IMR-90 (cell line): ENCODE data around the gene HOXA3. TPM values are rescaled to one million over a fixed set of nuclear protein-coding genes. Genes with fewer than 3 reads are reported as not detected.
A peak's percentile ranks its signal among the peaks of the same experiment; 100 is the strongest.

Experiments used
- ATAC-seq: fragments of 200-7000 bp; cut with Tn5 transposase; 2 replicates; pipeline ENCODE4 v1.9.1; 2020; ENCODE audit warnings: low read depth, mild to moderate bottlenecking, moderate library complexity
- BruUV-seq: library from RNA; stranded (reverse); fragments of 400-500 nt; replicated peaks from 2 replicates; lab custom pipeline; 2021; lab: Mats Ljungman, UMichigan
- CTCF ChIA-PET: fragments of 300-600 bp; formaldehyde crosslinking; extraction: SDS; loops from one replicate; lab custom pipeline; 2021; ENCODE audit warnings: antibody characterized with exemption; lab: Yijun Ruan, JAX
- POLR2A ChIA-PET: fragments of 300-600 bp; sonication (Branson Sonifier 250); formaldehyde crosslinking; loops from one replicate; lab custom pipeline; 2022; ENCODE audit warnings: antibody characterized with exemption; ENCODE audit not compliant: unreplicated experiment; lab: Charles Lee
- DNase-seq: peaks from one replicate; pipeline ENCODE4 v3.0.0; 2013
- H2AFZ ChIP-seq: replicated peaks from 2 replicates; pipeline ENCODE3; 2013; ENCODE audit warnings: low read length, mild to moderate bottlenecking; ENCODE audit not compliant: poor library complexity
- H2AK5ac ChIP-seq: 2 replicates; pipeline ENCODE4 v1.6.1; 2013; ENCODE audit warnings: low read depth, low read length, inconsistent platforms
- H2AK9ac ChIP-seq: replicated peaks from 2 replicates; pipeline ENCODE3; 2013; ENCODE audit warnings: mild to moderate bottlenecking, low read depth, low read length, moderate library complexity; ENCODE audit not compliant: poor library complexity
- H2BK120ac ChIP-seq: 2 replicates; pipeline ENCODE4 v1.6.1; 2013; ENCODE audit warnings: low read depth, low read length, inconsistent platforms
- H2BK15ac ChIP-seq: 3 replicates; pipeline ENCODE4 v1.6.1; 2013; ENCODE audit warnings: low read depth, low read length, inconsistent platforms
- H2BK20ac ChIP-seq: 2 replicates; pipeline ENCODE4 v1.6.1; 2013; ENCODE audit warnings: low read depth, mild to moderate bottlenecking, inconsistent platforms, low read length, moderate library complexity
- H2BK5ac ChIP-seq: 2 replicates; pipeline ENCODE4 v1.6.1; 2013; ENCODE audit warnings: mild to moderate bottlenecking, low read depth, low read length, inconsistent platforms; ENCODE audit not compliant: poor library complexity, severe bottlenecking
- H3K14ac ChIP-seq: replicated peaks from 2 replicates; pipeline ENCODE4 v1.6.1; 2013; ENCODE audit warnings: low read depth, low read length, inconsistent platforms
- H3K18ac ChIP-seq: 2 replicates; pipeline ENCODE4 v1.6.1; 2013; ENCODE audit warnings: low read depth, low read length, control low read depth
- H3K23ac ChIP-seq: 2 replicates; pipeline ENCODE4 v1.6.1; 2013; ENCODE audit warnings: low read depth, low read length, inconsistent platforms
- H3K27ac ChIP-seq: 2 replicates; pipeline ENCODE4 v1.5.1; 2013; ENCODE audit warnings: mild to moderate bottlenecking, control low read depth, low read length; ENCODE audit not compliant: insufficient read depth
- H3K27me3 ChIP-seq: 2 replicates; pipeline ENCODE4 v1.6.1; 2013; ENCODE audit warnings: low read length; ENCODE audit not compliant: control insufficient read depth, insufficient read depth
- H3K36me3 ChIP-seq: 2 replicates; pipeline ENCODE4 v1.6.1; 2013; ENCODE audit warnings: low read length, mixed read lengths; ENCODE audit not compliant: control insufficient read depth, insufficient read depth
- H3K4ac ChIP-seq: 2 replicates; pipeline ENCODE4 v1.6.1; 2013; ENCODE audit warnings: low read depth, low read length, inconsistent platforms
- H3K4me1 ChIP-seq: 2 replicates; pipeline ENCODE4 v1.6.1; 2013; ENCODE audit warnings: low read length, mixed read lengths; ENCODE audit not compliant: control insufficient read depth, insufficient read depth
- H3K4me2 ChIP-seq: 2 replicates; pipeline ENCODE4 v1.6.1; 2013; ENCODE audit warnings: low read depth, mild to moderate bottlenecking, control low read depth, low read length, moderate library complexity
- H3K4me3 ChIP-seq: 2 replicates; pipeline ENCODE4 v1.5.1; 2013; ENCODE audit warnings: low read depth, mild to moderate bottlenecking, control low read depth, low read length, moderate library complexity; ENCODE audit not compliant: insufficient read depth
- H3K56ac ChIP-seq: 2 replicates; pipeline ENCODE4 v1.6.1; 2013; ENCODE audit warnings: low read length, inconsistent platforms; ENCODE audit not compliant: insufficient read depth; ENCODE audit errors: extremely low read depth
- H3K79me1 ChIP-seq, 2 experiments: 2 replicates each; pipeline ENCODE4 v1.6.1; 2013; ENCODE audit warnings: low read length in 2 of 2, inconsistent platforms in 1 of 2, low read depth in 1 of 2
- H3K9ac ChIP-seq: 2 replicates; pipeline ENCODE4 v1.6.1; 2013; ENCODE audit warnings: low read depth, low read length, control low read depth
- H3K9me1 ChIP-seq: 2 replicates; pipeline ENCODE4 v1.6.1; 2013; ENCODE audit warnings: low read length, inconsistent platforms; ENCODE audit not compliant: insufficient read depth
- H3K9me3 ChIP-seq: 2 replicates; pipeline ENCODE4 v1.6.1; 2013; ENCODE audit warnings: low read length; ENCODE audit not compliant: control insufficient read depth, insufficient read depth
- H4K20me1 ChIP-seq: 2 replicates; pipeline ENCODE4 v1.6.1; 2013; ENCODE audit warnings: low read length, inconsistent platforms; ENCODE audit not compliant: insufficient read depth
- H4K5ac ChIP-seq: 2 replicates; pipeline ENCODE4 v1.6.1; 2013; ENCODE audit warnings: mild to moderate bottlenecking, low read depth, low read length, control low read depth
- H4K8ac ChIP-seq, 2 experiments: 2 replicates each; pipeline ENCODE4 v1.6.1; 2013; ENCODE audit warnings: low read depth in 2 of 2, low read length in 2 of 2, control low read depth in 1 of 2, inconsistent platforms in 1 of 2
- H4K91ac ChIP-seq: 2 replicates; pipeline ENCODE4 v1.6.1; 2013; ENCODE audit warnings: low read depth, low read length, inconsistent platforms; ENCODE audit not compliant: insufficient read depth
- BHLHE40 ChIP-seq: fragments of 150-350 bp; IDR thresholded peaks from 2 replicates; pipeline ENCODE4 v1.6.1; 2016; ENCODE audit warnings: mild to moderate bottlenecking, low read depth, low read length
- CEBPB ChIP-seq: IDR thresholded peaks from 2 replicates; pipeline ENCODE4 v1.6.1; 2012; ENCODE audit warnings: low read depth, low read length, improper control_type of control experiment
- CHD1 ChIP-seq: IDR thresholded peaks from 2 replicates; pipeline ENCODE4 v1.6.1; 2012; ENCODE audit warnings: low read depth, low read length, improper control_type of control experiment
- ELK1 ChIP-seq: fragments of 150-350 bp; IDR thresholded peaks from 2 replicates; pipeline ENCODE4 v1.6.1; 2016; ENCODE audit warnings: low read depth, mild to moderate bottlenecking, low read length, moderate library complexity, borderline replicate concordance
- FOS ChIP-seq: fragments of 150-350 bp; IDR thresholded peaks from 2 replicates; pipeline ENCODE4 v1.6.1; 2016; ENCODE audit warnings: low read depth, low read length
- MAFK ChIP-seq: IDR thresholded peaks from 2 replicates; pipeline ENCODE4 v1.6.1; 2012; ENCODE audit warnings: low read depth, low read length, improper control_type of control experiment
- NFE2L2 ChIP-seq: fragments of 150-350 bp; IDR thresholded peaks from 2 replicates; pipeline ENCODE4 v1.6.1; 2016; ENCODE audit warnings: low read depth, mild to moderate bottlenecking, low read length
- POLR2A ChIP-seq: IDR thresholded peaks from 2 replicates; pipeline ENCODE4 v1.6.1; 2012; ENCODE audit warnings: mild to moderate bottlenecking, low read depth, low read length
- RAD21 ChIP-seq: IDR thresholded peaks from 2 replicates; pipeline ENCODE4 v1.6.1; 2012; ENCODE audit warnings: low read length, improper control_type of control experiment
- SMC3 ChIP-seq: fragments of 150-350 bp; IDR thresholded peaks from 2 replicates; pipeline ENCODE4 v1.6.1; 2016; ENCODE audit warnings: low read depth, mild to moderate bottlenecking, antibody characterized with exemption, low read length, moderate library complexity
- WGBS, 2 experiments: methylation state at CpG; one replicate each; pipeline versions ENCODE4 v1.1.5 to v1.1.7; 2013; ENCODE audit warnings: missing lambda C conversion rate in 2 of 2; ENCODE audit not compliant: insufficient read length in 1 of 2; ENCODE audit errors: extremely low coverage in 2 of 2; 5-methylcytosine and 5-hydroxymethylcytosine counted together
- dilution Hi-C: fragments of 300-500 bp; cut with HindIII; formaldehyde crosslinking; loops from one replicate; pipeline ENCODE4 v1.14.3; 2018; ENCODE audit warnings: low sequenced_read_pairs; ENCODE audit not compliant: unreplicated experiment
- in situ Hi-C: fragments of 300-500 bp; cut with MboI; formaldehyde crosslinking; loops from 3 replicates; pipeline ENCODE4 v1.14.3; 2019; ENCODE audit warnings: low sequenced_read_pairs, inconsistent platforms, mixed read lengths
- intact Hi-C: fragments of 100-400 bp; cut with micrococcal nuclease; formaldehyde crosslinking; loops from 2 replicates; pipeline ENCODE4 v1.10.0; 2022
- polyA plus RNA-seq, 3 experiments: library from polyadenylated mRNA; depleted of rRNA; stranded (reverse); fragments of >200 nt; gene quantifications; 2 replicates each; pipeline ENCODE4 v1.2.3, GENCODE V29; 2012; ENCODE audit warnings: low replicate concordance in 1 of 3
- total RNA-seq: library from RNA; depleted of rRNA; stranded (reverse); fragments of >200 nt; gene quantifications from 2 replicates; pipeline ENCODE4 v1.2.3, GENCODE V29; 2012

The HOXA3 gene
- total and polyA plus RNA-seq, 2 of the 4 experiments (the other 2 are of a cell fraction), result 0.90 to 5.4 TPM

GRCh38 chr7:27163288-27164044 is 11.1 kb upstream of the HOXA3 start:
- TF ChIP-seq CEBPB, result no peak
- TF ChIP-seq FOS, result no peak
- no peak for TF ChIP-seq POLR2A
- no peak for TF ChIP-seq SMC3
- TF ChIP-seq NFE2L2, result no peak
- TF ChIP-seq BHLHE40, result no peak
- no peak for TF ChIP-seq MAFK
- TF ChIP-seq RAD21, result no peak
- TF ChIP-seq ELK1, result no peak
- TF ChIP-seq CHD1, result no peak
- H3K27ac ChIP-seq, result no peak overlapping the region
- POLR2A ChIA-PET, result no interaction called here
- no peak overlapping the region for H3K23ac ChIP-seq
- peak overlapping the region; percentile 69 for H2AFZ ChIP-seq
- no peaks in the 10 kb centered on the region for H3K9me1 ChIP-seq
- H4K5ac ChIP-seq, result no peak overlapping the region
- H3K79me1 ChIP-seq, result no peaks in the 10 kb centered on the region
- H4K8ac ChIP-seq, result no peak overlapping the region
- no peak overlapping the region for H2BK15ac ChIP-seq
- no peak for DNase-seq
- no peak overlapping the region for H3K14ac ChIP-seq
- H2AK9ac ChIP-seq, result peak overlapping the region; percentile 33
- H3K9me3 ChIP-seq, result peaks cover 16% of the 10 kb centered on the region
- no TSS peak for BruUV-seq
- no peak overlapping the region for H2BK5ac ChIP-seq
- no peak overlapping the region for H3K56ac ChIP-seq
- CTCF ChIA-PET, result interaction anchor here (0.6 to 1.5 kb wide), 2 partner anchors 43 to 794 kb away, joined by 6 read pairs; no protein-coding TSS in a partner anchor
- no peaks in the 10 kb centered on the region for H4K20me1 ChIP-seq
- no peak overlapping the region for H3K4me3 ChIP-seq
- H3K4me2 ChIP-seq, result no peak overlapping the region
- no peak overlapping the region for H3K9ac ChIP-seq
- no peaks in the 10 kb centered on the region; the same call in 1 of the 2 replicates for H3K4me1 ChIP-seq
- H2BK120ac ChIP-seq, result no peak overlapping the region
- 81% methylated on average over 5 of the region's 24 CpGs; no CpG with 5 or more reads in 1 of the 2 experiments for WGBS, 2 experiments
- H3K18ac ChIP-seq, result no peak overlapping the region
- H4K91ac ChIP-seq, result no peak overlapping the region; the same call in 1 of the 2 replicates
- no peak for ATAC-seq
- peaks cover 56% of the 10 kb centered on the region for H3K27me3 ChIP-seq
- dilution Hi-C loops, result no loop called here
- no peak overlapping the region for H3K4ac ChIP-seq
- in situ Hi-C loops, result no loop called here
- H2BK20ac ChIP-seq, result no peak overlapping the region
- intact Hi-C loops, result loop anchor here (5.0 to 10.0 kb wide), 2 partner anchors 961 to 1909 kb away; partner anchors contain the start of genes CBX3 and HNRNPA2B1
- H3K36me3 ChIP-seq, result no peaks in the 10 kb centered on the region
- no peak overlapping the region for H2AK5ac ChIP-seq
